Measurements from ENCODE around the gene HIVEP3.

HIVEP3 gene

DNA sequence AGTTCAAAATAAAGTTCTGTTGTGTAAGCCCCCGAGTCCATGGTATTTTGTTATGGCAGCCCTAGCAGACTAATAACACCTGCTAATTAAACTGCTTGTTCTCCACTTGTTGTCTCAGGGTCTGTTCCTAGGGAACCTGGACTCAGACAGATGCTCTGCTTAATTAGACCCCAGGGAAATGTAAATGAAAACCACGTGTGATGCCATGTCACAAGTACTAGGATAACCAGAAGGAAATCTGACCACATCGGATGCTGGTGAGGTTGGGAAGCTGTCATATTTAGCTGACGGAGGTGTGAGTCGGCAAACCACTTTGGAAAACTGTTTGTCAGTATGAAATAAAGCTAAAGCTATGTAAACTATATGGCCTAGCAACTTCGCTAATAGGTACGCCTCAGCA is 453.8 kb downstream of the HIVEP3 start:
- no peak overlapping the region for H3K4me3 ChIP-seq (ENCODE audit: low read depth, low read length)
- no peak for TF ChIP-seq CTCF (IDR thresholded peaks at IDR 0.05; ENCODE audit: low read depth, low read length, missing control alignments)
- DNase-seq (ENCODE audit: low read depth) = no peak

DNA sequence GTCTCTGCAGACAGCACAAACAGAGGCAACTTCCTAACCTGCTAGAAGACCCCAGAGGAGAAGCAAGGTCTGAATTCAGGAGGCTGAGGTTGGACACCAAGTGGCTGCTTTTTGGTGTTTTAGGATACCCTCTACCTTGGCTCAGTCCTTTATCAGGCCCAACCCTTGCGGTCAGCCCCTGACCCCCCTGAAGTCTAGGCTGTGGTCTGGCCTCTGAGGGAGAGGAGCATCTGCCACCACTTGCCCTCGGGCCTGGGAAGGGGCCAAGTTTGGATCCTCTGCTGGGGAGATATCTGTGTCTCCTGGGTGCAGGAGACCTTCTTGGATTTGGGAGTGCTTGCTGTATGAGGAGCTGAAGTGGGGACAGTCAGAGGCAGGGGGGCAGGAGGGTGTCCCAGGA is 455.2 kb downstream of the HIVEP3 start:
- no peak for TF ChIP-seq CTCF (IDR thresholded peaks at IDR 0.05; ENCODE audit: low read depth, low read length, missing control alignments)
- H3K4me3 ChIP-seq (ENCODE audit: low read depth, low read length) = no peak overlapping the region
- no peak for DNase-seq (ENCODE audit: low read depth)

- TF ChIP-seq CTCF (IDR thresholded peaks at IDR 0.05; ENCODE audit: low read depth, low read length, missing control alignments) = no peak
- DNase-seq (ENCODE audit: low read depth) = no peak
- H3K4me3 ChIP-seq (ENCODE audit: low read depth, low read length) = no peak overlapping the region
These were observed 456.1 kb downstream of the HIVEP3 start for GRCh38 chr1:41462680-41463004.

DNA sequence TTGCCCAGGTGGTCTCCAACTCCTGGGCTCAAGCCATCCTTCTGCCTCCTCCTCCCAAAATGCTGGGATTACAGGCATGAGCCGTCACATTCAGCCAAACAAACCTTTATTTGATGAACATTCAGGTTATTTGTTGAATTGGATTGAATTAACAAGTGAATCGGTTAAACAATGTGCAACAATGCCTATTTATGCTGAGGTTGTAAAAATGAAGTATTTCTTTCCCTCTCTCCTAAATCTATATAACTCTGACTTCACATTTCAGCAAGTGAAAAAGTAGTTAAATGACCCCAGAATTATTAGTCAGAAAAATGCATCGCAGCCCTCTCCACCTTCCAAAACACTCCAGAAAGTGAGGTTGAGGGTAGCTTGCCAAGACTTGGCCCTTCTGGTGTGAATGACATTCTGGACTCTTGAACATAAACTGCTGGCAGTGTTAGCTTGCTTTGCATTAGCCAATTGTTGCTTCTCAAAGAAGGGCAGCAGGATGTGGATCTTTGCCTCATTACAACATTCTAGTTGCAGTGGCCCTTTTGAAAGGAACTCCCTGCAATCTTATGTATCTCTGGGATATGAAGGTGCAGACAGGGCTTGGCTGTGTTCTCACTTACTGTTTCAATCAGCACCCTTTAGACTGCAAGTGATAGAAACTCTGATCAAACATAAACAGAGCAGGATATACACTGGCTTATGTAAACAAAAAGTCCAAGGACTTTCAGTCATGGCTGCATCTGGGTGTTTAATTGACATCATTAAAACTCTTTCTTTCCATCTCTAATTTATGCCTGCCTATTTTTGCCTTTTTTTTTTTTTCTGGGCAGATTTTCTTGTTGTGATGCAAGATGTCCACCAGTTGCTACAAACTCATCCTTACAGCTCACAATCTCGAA is 456.7 kb downstream of the HIVEP3 start:
- TF ChIP-seq CTCF (IDR thresholded peaks at IDR 0.05; ENCODE audit: low read depth, low read length, missing control alignments) = no peak
- H3K4me3 ChIP-seq (ENCODE audit: low read depth, low read length) = no peak overlapping the region
- DNase-seq (ENCODE audit: low read depth) = no peak

- no peak overlapping the region for H3K4me3 ChIP-seq (ENCODE audit: low read depth, low read length)
- DNase-seq (ENCODE audit: low read depth) = no peak
- no peak for TF ChIP-seq CTCF (IDR thresholded peaks at IDR 0.05; ENCODE audit: low read depth, low read length, missing control alignments)
These were observed 461.7 kb downstream of the HIVEP3 start for GRCh38 chr1:41456847-41457540.

All from GM12864 (cell line).